HG03196 (cell line): ENCODE results near the gene CYREN.
"Not testable (repeated sequence)": the region's sequence is repeated elsewhere in the genome, so short reads cannot be mapped to it uniquely, and the experiment has no call there.

Experiments used
- ATAC-seq: cut with Tn5 transposase; IDR thresholded peaks from one replicate; pipeline ENCODE4 v1.9.1; 2021; ENCODE audit not compliant: unreplicated experiment

Gene CYREN, protein sequence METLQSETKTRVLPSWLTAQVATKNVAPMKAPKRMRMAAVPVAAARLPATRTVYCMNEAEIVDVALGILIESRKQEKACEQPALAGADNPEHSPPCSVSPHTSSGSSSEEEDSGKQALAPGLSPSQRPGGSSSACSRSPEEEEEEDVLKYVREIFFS

DNA sequence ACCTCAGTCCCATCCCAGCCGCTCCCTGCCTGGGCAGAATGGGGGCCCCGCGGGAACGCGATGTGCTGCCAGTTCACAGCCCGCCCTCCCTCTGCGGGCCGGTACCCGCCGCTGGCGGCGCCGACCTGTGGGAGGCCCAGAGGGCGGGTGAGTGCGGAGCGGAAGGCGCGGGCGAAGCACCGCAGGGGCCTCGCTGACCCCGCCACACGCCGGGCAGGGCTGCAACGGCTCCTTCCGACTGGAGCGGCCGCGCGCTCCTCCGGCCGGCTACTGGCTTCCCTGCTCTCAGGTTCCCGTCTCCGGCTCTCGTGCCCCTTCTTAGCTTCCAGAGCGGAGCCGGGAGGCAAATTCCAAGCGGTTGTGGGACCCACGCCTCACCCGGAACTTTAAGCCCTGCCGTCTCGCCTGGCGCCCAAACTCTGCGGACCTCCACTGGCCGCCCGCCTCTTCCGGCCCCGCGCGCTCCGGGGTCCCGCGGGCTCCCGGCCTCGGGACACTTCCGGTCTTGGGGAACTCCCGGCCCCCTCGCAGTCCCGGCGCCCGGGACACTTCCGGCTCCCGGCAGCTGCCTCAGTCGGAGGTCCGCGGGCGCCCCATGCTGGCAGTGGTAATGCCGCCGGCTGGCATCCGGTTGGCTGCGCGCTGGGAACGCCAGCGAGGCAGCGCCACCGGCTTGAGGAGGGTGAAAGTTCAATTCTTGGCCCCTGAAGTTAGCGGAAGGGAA, at the start of gene CYREN:
Gene CYREN (minus strand): TSS at position 434 of the 724 bp plus-strand sequence. CDS start 1,785 bp downstream, outside the sequence.
- peak; percentile 78 for ATAC-seq

DNA sequence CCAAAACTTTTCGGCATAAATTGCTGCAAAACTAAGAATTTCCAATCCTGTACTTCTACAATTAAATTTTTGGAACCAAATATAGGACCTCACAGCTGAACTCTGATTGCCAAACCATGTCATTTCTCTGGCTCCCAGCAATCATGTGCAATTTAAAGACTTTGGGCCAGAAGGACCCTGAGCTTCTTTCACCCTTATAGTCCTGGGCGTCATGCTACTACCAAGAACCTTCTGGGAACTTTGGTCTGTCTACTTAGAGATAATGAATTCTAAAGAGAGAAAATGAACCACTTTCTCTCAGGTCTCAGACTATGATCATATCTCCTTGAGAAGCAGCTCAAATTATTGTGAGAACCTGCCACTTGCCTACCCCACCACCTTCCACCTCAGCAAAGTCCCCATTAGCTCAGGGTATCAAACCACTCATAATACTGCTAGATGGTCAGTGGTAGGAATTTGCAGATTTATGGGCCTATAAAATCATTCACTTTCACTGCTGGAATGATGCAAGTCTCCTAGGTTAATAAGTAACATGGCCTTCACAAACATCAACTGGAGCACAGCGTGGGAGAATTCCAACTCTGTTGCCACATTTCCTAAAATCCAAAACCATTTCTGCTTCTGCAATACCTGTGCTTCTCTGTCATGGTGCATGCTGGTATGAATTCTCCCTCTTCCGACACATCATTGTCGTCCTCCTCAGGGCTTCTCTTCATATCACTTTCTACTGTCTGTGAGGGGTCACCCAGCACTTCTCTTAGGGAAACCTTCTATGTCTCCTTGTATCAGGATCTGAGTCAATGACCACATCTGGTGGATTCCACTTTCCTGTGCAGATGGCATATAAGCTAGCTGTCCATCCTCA, 47.4 kb upstream of the CYREN start:
- ATAC-seq = no peak

DNA sequence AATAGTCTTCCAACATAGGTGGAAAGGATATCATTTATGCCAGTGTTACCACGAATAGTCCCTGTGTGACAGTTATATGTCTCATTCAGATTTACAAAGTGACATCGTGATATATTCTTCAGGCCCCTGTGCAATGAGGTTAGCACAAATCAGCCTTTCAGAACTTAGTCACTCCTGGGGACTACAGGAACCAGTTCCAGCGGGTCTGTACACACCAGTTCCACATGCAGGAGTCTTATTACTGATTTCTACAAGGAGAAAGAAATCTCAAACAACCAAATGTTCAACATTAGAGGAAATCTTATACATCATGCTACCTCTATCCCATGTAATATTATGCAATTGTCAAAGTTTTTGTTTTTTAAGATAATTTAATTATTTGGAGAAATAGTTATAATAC, 45.2 kb upstream of the CYREN start:
- ATAC-seq = no peak

DNA sequence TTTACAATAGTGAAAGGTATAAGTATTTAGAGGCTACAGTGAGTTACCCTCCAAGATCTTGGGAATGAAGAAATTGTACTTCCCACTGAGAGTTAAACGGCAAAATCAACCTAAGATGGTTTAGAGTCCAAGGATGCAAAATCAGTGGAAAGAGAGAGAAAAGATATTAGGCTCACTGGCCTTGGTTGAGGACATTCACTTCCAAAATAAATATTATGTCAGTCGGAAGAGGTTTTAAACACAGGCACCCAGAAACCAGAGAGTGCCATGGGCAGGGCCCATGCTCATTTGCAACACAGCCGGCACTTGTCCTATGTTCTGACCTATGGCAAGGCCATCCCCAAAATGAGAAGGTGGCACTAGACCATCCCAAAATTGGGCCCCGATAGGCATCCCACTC, 44.7 kb upstream of the CYREN start:
- ATAC-seq = no peak

DNA sequence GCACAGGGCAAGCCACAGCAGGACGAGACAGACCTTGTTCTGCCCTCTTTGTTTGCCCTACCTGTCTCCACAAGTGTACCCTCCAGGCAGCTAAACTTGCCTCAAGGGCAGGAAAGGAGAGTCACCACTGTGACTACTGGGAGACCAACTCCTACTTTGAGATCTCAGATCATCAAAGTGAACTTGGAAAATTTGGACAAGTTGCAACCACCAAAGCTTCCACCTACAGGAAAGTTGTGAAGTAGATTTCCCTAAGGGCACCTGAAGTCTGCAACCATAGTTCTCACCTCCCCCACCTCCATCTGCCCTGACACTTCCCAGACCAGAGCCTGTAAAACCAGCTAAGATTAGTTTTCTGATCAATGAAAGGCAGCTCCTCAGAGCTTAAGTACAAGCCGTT, 43.3 kb upstream of the CYREN start:
- ATAC-seq = no peak

DNA sequence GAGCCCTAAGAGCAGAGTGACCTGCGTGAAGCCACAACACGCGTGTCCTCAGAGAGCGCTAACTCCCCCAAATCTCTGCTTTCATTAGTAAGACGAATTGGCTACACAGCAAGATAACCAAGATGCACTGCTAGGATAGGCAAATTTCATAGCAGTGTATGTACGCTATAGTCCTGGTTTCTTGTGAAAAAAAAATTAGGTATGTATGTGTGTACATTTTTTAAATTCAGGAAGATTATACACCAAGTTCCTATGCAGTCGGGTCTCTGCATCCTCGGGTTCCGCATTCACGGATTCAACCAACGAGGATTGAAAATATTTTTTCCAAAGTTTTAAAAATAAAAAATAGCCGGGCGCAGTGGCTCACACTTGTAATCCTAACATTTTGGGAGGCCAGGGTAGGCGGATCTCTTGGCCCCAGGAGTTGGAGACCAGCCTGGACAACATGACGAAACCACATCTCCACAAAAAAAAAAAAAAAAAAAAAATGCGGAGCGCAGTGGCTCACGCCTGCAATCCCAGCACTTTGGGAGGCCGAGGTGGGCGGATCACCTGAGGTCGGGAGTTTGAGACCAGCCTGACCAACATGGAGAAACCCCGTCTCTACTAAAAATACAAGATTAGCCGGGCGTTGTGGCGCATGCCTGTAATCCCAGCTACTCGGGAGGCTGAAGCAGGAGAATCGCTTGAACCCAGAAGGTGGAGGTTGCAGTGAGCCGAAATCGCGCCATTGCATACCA, 41.6 kb upstream of the CYREN start:
- not testable (repeated sequence) for ATAC-seq

DNA sequence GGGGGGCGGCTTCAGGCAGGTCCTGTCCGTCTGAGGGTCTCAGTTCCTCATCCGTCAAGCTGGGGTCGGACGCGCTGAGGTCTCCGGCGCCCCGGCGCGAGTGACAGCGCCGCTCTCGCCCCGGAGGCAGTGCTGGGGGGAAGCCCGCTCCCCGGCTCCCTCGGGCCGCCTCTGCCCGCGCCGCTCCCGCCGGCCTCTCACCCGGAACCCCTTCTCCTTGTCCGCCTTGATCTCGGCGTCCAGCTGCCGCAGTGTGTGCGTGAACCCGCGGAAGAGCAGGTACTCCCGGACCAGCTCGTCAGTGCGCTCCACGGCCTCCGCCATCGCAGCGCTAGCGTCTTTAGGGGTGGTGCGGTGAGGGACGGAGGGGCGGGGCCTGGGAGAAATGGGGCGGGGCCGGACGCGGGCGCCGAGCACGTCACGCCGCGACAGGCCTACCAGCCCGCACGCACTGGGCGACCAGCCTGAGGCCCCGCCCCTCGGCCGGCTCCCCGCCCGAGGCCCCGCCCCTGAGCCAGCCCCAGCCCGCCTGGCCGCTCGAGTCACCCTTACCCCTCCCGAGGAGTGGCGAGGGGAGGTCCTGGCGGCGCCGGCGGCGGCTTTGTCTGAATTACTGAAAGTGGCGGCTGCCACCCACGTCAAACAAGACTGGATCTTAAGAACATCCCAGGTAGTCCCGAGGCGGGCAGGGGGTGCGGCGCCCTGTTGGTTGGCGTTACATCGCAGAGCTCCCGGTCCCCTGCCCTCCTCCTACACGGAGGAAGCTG, 40.9 kb upstream of the CYREN start, which contains the start of gene WDR91:
Gene WDR91 (minus strand): TSS at position 348 of the 767 bp plus-strand sequence. CDS start 24 bp downstream, at position 324.
- ATAC-seq = peak; percentile 78

DNA sequence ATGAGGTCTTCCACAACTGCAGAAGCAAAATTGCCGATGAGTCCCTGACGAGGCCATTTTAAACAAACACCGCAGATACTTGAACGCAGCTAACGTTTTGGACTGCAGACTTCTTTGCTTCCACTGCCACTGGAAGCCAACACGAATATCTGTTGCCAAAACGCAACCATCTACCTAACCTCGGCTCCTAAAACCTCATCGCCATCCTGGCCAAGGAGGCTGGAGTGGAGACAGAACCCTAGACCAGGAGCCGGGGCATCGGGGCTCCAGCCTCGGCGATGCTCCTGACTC, 40.3 kb upstream of the CYREN start:
- ATAC-seq = peak; percentile 0

DNA sequence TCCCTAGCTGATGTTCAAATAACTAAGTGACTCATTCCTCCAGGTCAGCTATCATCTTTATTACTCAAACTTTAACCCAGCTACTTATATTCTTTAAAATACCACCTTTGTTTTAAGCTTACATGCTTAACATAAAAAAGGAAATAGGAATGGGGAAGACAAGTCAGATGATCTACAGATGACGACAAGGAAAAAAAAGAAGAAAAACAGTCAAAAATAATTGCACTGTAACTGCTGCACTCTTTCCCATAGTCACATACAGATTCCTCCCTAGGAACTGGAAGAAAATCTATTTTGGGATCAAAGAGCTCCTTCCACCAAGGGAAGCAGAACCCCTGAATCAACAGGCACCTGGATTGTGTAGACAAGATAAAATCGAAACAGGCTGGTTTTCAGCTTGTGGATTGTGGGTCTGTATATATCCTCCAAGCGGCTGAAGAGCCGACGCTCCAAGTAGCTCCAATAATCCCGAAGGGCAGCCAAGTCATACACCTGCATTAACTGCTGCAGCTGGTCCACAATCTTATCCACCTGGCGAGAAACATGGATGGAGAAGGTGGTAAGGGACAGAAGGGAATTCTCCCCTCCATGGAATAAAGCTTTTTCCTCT, 38.8 kb upstream of the CYREN start:
- ATAC-seq = no peak

DNA sequence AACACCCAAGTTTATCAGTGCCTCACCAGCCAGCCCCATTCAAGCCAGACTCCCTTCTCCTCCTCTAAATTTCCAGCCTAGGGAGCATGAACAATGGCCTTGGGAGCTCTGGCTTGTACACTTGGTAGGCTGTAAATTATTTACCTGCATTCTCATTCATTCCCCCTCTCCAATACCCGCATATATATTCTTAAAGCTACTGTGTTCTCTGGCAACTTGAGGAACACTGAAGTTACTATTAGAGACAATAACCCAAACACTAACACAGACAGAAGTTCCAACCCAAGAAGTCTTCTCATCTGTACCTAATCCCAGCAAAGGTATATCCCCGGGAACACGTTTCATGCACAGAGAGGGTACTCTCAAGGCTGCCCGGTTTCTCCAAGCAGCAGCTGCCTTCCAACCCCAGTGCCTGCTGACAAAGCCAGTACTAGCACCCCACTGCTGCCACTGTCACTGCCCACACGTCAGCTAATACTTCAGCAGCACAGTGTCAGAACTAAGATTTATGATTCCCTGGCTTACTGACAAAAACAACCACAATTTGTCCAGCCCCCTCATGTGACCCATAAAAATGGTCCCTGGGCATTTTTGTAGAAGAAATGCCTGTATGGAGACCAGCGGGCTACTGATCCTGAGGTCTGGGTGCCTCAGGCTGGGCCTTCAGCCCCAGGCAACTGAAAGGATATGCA, 37.7 kb upstream of the CYREN start:
- no peak for ATAC-seq

DNA sequence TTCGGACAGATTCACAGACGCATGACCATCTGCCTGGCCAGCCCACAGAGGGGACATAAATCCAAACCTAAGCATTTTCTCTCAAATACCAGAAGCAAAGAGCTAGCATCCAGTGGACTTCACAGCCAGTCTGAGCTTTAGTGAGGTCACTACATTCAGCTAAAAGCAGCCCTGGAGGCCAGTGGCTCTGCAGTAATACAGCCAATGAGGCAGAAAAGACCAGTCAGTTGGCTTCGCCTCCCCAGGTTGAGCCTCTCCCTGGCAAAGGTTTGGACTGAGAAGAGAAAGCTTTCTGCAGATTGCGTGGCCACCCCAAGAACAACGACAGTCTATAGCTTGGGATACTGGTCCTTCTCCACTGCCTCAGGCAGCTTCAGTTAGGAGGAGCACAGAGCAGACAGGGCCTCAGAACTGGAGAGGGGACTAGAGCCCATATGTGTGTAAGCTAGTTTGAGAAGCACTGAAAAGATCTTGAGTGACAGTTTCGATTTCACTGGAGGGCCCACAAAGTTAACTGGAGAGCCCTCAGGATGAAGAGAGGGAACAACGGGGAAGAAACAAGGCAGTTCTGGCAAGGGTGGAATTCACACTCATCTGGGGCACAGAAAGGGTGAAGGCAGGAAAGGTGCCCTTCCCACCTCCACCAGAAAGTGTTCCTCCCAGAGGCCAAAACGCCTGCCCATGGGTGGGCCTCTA, 37.0 kb upstream of the CYREN start:
- no peak for ATAC-seq

DNA sequence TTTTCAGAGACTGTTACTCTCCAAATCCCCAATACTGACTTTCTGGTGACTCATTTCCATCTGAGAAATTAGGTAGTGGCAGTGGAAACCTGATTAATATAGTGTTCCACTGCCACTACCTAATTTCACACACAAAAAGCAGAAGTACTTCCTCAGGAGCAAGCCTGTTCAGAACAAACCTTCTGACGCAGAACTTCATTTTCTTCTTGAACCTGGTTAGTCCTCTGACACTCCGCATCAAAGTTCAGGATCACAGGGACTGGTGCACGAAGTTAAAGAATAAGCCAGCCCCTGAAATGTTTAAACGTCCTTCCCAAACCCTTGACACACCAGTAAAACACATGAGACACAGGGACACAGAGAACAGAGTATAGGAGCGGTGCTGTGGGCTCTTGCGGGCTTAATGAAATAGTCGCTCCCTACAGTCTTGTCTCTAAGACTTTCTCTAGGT, 36.5 kb upstream of the CYREN start:
- ATAC-seq = peak; percentile 19

DNA sequence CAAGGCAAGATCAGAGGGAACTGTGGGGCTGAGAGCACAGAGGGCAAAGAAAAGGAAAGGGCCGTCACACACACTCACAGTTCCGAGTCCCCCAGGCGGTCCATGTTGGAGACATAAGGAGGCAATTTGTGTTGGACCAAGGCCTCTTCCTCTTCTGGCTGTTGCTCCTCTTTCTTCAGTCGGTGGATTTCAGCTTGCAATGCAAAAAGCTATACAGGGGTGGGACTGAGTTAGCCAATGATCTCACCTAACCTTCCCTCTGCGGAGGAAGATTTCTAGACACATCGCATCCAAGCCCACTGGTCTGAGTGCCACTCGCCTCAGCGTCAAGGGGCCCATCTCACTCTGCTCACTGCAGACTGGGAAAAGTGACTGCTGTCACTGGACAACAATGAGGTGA, 35.3 kb upstream of the CYREN start:
- ATAC-seq = no peak

DNA sequence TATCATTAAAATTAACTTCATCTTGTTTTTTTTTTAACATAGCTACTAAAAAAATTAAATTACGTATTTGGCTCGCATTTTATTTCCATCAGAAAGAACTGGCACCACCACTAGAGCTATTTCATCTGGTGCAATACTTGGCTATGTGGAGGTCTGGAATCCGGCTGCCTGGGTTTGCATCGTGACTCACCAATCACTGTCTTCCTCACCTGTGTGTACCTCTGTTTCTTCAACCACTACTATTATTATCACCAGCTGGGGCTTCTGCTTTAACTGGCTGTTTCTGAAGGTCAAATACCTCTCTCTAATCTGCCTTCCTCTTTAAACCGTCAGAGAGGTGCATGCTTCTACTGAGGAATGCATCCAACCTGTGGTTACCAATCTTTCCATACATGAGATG, 34.4 kb upstream of the CYREN start:
- ATAC-seq = no peak

DNA sequence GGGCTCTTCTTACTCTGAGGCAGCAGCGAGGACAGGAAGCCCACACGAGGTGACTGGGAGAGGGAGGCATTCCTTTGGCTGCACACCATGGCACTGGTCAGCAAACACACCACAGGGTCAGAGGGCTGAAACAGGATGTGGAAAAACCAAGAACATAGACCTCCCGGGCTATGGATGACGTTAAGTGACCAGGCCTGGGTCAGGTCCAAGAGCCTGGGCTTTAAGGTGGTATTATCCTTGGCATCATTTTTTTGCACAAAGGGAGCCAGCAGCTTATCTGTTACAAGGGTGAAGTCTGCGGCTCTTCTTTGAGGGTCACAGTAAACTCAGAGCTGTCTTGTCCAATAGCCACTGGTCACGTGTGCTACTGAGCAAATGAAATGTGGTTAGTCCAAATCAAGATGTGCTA, 33.8 kb upstream of the CYREN start:
- ATAC-seq = no peak

DNA sequence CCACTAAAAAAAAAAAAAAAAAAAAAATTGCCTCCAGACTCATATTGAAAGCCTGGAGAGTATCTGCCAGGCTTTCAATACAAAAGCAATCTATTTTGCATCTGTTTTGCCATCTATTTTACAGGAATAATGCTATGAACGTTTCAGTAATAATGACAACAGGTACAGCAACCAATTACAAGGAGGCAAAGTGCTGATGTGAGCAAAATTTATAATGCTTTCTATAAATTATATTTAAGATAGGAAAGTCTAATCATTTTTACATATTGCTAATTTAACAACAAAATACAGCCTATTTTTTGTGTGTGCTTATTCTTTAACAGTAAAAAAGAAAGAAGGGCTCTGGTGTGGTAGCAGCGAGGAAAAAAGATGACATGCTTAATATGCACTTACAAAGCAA, 30.8 kb upstream of the CYREN start:
- ATAC-seq = no peak

DNA sequence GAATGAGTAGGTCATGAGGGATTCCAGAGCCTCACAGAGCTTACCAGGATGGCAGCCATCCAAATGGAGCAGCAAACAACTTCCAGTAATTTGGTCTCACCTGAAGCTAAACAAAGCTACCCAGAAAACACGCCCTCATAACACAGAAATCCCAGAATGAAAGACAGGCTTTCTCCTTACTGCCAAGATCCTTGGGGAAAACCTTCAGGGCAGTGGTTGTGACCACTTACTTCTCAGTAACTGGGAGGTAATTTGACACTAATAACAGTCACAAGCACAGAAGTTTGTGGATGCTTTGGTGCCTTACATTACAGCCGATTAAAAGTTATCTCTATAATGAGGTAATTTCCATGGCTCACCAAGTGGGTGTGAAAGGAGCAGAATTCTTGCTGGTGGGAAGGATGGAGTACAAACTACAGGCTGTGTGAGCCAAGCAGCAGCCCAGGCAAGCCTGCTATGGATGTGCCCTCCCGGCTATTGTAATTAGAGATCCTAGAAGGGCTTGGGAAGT, 30.4 kb upstream of the CYREN start:
- ATAC-seq = no peak

DNA sequence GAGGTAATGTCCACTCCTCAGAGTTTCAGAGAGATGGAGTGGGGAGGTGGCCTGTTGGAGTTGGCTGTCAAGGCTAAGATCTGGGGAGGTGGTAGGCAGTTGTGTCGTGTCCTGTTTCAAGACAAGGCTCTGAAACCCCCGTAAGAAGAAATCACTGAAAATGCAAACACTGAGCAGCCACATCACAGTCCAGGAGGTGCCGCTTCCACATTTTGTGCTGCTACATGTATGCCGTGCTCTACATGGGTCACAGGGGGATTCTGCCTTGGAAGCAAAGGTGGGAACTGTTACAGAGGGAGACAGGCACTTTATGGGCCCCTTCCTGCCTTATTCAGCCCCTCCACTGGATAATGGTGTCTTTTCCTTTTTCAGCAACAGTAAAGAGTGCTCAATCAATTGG, 28.9 kb upstream of the CYREN start:
- no peak for ATAC-seq
